HPDE6-E6E7 (cell line): ENCODE data around the gene LRRK1.

Source experiments
- DNase-seq: peaks from one replicate; pipeline ENCODE4 v3.0.0; 2011; ENCODE audit warnings: missing footprints; ENCODE audit errors: extremely low spot score

LRRK1 gene

GRCh38 chr15:101056366-101057334 lies 137.5 kb downstream of the LRRK1 start:
- no peak for DNase-seq

DNA sequence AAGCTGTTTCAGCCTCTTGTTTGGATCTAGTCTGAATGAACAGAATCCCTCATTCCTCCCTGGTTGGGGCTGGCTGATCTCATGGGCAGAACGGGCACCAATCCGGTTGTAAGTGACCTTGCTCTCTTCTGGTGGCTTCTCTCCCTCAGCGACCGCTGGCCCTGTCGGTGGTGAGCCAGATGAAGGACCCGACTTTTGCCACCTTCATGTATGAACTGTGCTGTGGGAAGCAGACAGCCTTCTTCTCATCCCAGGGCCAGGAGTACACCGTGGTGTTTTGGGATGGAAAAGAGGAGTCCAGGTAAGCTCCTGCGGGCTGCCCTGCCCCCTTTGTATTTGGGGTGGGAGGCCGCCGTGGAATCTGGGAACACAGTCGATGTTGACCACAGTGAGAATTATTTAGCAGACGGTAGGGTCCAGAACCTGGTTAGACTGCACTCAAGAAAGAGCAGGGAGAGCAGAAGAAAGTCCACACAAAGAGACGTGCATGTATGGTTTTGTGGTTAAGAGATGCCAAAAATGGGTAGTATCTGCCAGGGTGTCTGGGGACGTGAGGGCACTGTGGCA lies 138.8 kb downstream of the LRRK1 start:
- no peak for DNase-seq

- no peak for DNase-seq
These were observed 139.6 kb downstream of the LRRK1 start for GRCh38 chr15:101058735-101059134.

- DNase-seq, result no peak
These were observed 140.5 kb downstream of the LRRK1 start for GRCh38 chr15:101059381-101060341.

DNA sequence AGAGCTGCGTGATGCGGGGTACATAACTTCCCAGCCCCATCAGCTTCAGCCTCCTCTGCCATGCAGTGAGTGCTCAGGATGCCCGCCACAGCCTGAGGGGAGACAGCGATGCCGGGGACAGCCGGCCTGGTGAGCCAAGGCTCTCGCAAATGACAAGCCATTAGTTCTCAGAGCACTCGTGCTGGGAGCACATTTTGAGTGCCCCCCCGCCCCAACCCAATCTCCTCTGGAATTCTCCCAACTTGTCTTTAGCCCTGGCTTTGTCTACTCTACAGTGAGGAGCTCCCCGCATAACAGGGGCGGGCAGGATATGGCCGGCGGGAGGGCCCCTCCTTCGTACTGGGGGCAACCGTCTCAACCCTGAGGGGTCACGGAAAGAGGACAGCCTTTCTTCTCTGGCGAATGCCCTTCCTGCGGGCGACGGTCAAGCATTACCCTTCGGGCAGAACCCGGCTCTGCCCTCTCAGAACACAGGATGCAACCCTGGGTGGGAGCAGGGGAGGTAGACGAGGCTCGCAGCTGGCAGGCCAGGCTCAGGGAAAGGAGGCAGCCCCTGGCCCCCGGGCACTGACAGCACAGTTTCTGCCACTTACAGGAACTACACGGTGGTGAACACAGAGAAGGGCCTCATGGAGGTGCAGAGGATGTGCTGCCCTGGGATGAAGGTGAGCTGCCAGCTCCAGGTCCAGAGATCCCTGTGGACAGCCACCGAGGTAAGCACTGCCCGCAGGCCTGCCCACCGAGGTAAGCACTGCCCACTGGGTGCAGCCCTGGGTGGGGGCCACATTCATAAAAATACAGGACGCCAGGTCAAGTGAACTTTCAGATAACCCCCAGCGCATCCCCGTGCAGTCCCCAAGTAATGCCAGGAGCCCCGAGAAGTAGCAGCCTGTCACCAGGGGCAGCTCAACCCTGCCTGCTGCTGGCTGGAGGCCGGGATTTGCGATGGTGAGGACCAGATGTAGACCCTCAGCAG lies 141.7 kb downstream of the LRRK1 start:
- no peak for DNase-seq

DNA sequence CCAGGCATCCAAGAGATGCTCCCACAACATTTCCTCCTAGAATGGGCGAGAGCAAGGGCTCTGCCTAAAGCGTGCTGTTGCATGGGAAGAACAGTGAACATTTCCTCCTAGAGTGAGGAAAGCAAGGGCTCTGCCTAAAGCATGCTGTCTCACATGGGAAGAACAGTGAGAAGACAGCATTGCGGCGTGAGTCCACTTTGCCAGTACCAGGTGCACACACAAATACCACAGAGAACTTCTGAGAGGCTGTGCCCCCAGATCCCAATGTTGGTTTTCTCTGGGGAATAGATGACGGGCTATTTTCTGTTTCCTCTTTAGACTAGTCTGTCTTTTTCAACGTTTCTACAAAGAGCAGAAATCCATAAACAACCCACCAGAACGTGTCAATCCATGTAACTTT lies 142.9 kb downstream of the LRRK1 start:
- no peak for DNase-seq

GRCh38 chr15:101062471-101063171 lies 143.5 kb downstream of the LRRK1 start:
- DNase-seq, result no peak

DNA sequence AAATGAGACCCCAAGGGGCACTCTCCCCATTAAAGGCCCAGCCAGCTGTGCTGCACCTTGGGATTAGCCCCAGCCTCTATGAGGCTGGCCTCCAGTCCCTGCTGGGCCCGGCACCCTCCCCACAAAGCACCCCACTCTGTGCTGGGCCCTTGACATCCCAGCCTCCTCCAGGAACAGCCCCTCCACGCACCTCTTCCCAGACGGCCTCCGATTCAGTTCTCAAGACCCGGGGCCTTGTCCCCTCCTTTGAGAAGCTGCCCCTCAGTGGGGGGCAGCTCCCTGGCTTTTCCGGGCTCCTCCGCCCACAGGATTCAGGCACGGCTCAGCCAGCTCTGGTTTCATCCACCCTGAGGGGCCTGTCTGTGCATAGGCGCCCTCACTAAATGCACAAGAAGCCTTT lies 144.1 kb downstream of the LRRK1 start:
- no peak for DNase-seq

GRCh38 chr15:101063891-101064794 lies 145.0 kb downstream of the LRRK1 start:
- no peak for DNase-seq

DNA sequence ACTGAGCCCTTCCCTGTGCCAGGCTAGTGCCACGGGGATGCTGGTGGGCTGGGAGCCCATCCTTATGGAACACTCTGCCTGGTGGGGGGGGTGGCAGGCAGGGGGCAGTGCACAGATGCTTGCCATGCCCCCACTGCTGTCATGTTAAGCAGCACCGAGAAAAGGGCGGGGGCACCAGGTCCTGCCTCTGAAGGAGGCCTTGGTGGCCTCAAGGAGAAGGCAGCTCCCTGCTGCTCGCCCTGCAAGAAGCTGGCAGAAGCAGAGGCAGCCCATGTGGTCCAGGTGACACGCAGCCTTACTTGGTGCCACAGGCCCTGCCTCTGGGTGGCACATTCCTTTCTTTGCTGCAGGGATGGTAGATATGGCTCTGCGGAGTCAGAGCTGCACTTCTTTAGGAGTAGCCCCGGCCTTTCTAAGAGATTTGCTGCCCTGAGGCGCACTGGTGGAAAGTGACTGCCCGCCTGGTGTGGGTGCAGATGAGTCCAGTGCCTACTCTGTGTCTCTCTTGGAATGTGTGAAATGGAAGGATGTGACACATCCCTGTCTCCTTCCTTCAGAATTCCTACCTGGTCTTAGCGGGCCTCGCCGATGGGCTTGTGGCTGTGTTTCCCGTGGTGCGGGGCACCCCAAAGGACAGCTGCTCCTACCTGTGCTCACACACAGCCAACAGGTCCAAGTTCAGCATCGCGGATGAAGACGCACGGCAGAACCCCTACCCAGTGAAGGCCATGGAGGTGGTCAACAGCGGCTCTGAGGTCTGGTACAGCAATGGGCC lies 145.8 kb downstream of the LRRK1 start:
- no peak for DNase-seq

- DNase-seq, result no peak
These were observed 146.5 kb downstream of the LRRK1 start for GRCh38 chr15:101065570-101066221.

DNA sequence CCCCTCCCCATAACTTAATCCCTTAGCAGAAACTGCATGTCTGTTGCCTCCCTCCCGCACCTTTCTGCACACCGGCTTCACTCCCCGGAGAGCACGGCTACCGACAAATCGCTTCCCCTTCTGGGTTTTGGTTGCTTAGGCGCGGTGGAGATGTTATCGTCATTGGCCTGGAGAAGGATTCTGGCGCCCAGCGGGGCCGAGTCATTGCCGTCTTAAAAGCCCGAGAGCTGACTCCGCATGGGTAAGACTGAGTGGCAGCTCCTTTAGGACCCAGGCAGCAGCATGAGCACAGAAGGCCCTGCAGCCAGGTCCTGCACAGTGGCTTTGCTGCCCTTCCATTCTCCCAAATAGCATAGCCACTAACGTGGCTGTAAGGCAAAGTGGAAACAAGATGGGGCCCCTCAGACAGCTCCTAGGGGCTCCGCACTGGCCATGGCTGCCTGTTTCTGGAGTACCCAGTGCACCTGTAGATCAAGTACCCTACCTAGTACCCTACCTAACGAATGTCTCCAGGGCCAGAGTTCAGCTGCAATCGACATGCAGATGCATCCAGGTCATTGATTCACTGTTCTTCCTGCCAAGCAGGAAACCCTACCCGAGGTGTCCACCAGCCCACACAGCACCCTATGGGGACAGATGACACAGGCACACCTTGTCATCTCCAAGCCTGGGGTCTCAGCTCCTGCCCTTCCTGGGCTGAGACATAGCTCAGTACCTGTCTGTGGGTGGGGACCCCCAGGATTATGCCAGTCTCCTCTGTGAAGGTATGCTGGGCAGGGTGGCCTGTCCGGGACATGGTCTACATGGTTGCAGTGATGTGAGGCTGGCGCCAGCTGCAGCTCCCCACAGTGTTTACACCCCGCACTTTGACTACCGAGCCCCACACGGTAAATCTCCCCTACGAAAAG lies 147.6 kb downstream of the LRRK1 start:
- DNase-seq, result no peak

DNA sequence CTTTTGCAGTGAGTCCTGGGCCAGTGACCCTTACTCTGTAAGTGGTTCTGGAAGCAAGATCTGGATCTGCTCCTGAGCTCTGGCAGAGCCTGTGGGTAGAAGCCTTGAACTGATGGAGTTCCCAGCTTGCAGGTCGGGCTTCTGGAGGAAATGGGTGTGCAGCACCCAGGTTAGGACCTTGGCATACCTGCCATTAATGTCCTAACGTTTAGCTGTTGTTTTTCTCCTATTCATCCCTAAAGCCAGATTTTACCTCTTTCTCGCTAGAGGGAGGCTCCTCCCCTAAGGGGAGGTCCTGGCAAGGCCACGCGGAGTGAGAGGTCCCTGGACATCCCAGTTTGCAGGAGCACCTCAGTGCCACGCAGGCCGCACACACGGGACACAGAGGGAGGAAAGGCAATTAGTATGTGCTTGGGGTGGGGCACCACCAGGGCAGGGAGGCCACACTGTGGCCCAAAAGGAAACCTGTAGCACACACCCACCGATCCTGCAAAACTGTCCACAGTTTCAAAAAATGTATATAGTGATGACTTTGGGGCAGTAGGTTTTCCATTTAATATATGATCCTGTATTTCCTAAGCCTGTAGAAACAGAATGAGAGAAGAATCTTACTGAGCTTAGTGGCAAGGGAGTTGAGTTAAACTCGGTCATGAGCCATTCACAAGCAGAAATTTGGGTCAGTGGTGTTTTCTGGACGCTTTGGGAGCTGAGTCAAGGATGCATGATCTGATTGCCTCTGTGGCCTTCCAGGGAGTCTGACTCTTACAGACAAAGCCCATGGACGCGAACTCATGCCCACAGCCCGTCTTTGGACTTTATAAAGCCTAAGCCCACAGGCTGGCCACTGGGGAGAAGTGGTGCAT lies 148.7 kb downstream of the LRRK1 start:
- no peak for DNase-seq

GRCh38 chr15:101068523-101068960 lies 149.4 kb downstream of the LRRK1 start:
- DNase-seq, result no peak

DNA sequence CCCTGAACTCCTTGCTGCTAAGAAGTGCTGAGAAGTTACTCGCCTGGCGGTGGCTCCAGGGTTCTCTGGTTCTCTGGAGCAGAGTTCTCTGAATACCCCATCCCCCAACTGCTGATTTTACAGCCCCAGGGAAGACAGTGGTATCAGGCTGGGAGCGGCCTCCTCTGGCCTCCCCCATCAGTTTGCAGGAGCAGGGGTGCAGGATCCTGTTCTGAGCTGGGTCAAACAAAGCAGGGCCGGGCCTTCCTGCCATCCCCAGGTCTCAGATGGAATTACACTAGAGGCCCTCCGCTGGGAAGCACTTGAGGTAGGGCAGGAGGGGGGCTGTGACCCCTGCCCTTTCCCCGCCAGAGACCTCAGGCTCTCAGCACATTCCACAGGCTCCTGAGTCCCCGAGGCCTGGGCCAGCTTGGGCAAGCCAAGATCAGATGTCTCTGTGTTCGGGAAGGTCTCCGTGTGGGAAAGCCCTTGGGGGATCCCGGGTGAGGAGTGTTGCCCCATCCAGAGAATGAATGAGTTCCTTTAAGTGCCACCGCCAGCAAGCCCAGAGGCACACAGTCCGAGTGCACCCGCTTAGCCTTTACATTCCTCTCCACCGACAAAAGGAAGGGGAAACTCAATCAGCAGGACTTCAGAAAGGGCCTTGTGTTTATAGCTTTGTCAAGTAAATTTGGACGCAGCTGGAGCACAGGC lies 149.9 kb downstream of the LRRK1 start:
- DNase-seq, result peak; percentile 17
